Muscle of leg (tissue), 11 donors: Measurements from ENCODE around the gene HAPSTR1. TPM values are rescaled to one million over a fixed set of nuclear protein-coding genes. Genes with fewer than 3 reads are reported as not detected.
"Not testable (repeated sequence)": the region's sequence is repeated elsewhere in the genome, so short reads cannot be mapped to it uniquely, and the experiment has no call there.

Source experiments
- DNase-seq: peaks from one replicate; pipeline ENCODE4 v3.0.0; 2013
- H3K27ac ChIP-seq: one replicate; pipeline ENCODE4 v1.5.1; 2013; ENCODE audit warnings: mild to moderate bottlenecking, low read length, control low read depth
- H3K27me3 ChIP-seq: one replicate; pipeline ENCODE4 v1.6.1; 2013; ENCODE audit warnings: low read length; ENCODE audit not compliant: control insufficient read depth, insufficient read depth
- H3K36me3 ChIP-seq: one replicate; pipeline ENCODE4 v1.6.1; 2013; ENCODE audit warnings: low read length; ENCODE audit not compliant: control insufficient read depth, insufficient read depth
- H3K4me1 ChIP-seq: one replicate; pipeline ENCODE4 v1.6.1; 2013; ENCODE audit warnings: low read length; ENCODE audit not compliant: control insufficient read depth, insufficient read depth
- H3K4me3 ChIP-seq: one replicate; pipeline ENCODE4 v1.5.1; 2013; ENCODE audit warnings: low read length, control low read depth
- H3K9me3 ChIP-seq: replicated peaks from 2 replicates; pipeline ENCODE4 v1.6.1; 2013; ENCODE audit warnings: low read depth, low read length; ENCODE audit not compliant: control insufficient read depth
- WGBS: methylation state at CpG from one replicate; pipeline ENCODE4 v1.1.5; 2013; ENCODE audit warnings: missing lambda C conversion rate; ENCODE audit not compliant: insufficient coverage; 5-methylcytosine and 5-hydroxymethylcytosine counted together
- polyA plus RNA-seq, 8 donors: library from polyadenylated mRNA; unstranded; fragments of 120-200 nt; gene quantifications; one replicate each; pipeline versions ENCODE4 v1.2.1 to v1.2.3, GENCODE V29; 2013; ENCODE audit warnings: inconsistent platforms in 1 of 8, low replicate concordance in 1 of 8; ENCODE audit not compliant: insufficient read length in 8 of 8, insufficient read depth in 1 of 8
- total RNA-seq: library from RNA; stranded (reverse); fragments of 120-200 nt; gene quantifications from one replicate; pipeline ENCODE4 v1.2.4, GENCODE V29; 2013

Gene HAPSTR1
- total and polyA plus RNA-seq, 9 donors = 24.9 to 47.8 (median 31.8) TPM

DNA sequence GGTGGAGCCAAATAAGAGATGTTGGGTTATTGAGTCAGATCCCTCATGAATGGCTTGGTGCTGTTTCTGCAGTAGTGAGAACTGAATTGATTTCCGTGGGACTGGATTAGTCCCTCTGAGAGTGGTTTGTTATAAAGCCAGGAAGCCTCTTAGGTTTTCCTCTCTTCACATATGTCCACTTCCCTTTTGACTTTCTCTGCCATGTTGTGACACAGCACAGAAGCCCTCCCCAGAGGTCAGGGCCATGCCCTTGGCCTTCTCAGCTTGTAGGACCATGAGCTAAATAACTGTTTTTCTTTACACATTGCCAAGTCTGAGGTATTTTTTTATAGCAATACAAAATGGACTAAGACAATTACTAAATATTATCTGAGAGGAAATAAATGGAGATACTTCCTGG is 10.3 kb upstream of the HAPSTR1 start:
- no peak for DNase-seq
- peaks cover 3% of the 10 kb centered on the region for H3K9me3 ChIP-seq
- H3K27me3 ChIP-seq = no peaks in the 10 kb centered on the region
- no peaks in the 10 kb centered on the region for H3K4me1 ChIP-seq
- no peak overlapping the region for H3K4me3 ChIP-seq
- no peak overlapping the region for H3K27ac ChIP-seq
- no peaks in the 10 kb centered on the region for H3K36me3 ChIP-seq
- no CpG with 5 or more reads among the region's 1 CpG for WGBS

DNA sequence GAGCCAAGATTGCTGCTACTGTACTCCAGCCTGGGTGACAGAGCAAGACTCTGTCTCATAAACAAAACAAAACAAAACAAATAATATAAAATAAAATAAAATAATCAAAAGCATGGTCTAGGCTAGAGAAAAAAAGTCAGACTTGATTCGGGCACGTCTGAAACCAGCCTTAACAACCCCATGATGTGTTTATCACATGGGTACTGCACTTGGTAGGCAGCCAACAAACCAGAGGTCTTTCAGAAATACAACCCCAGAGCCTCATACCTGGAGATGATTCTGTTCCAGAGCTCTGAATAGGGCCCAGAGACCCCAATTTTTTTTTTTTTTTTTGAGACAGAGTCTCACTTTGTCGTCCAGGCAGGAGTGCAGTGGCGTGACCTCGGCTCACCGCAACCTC is 9.6 kb upstream of the HAPSTR1 start:
- Histone ChIP-seq H3K4me1 (no peaks in the 10 kb centered on the region), H3K9me3 (peaks cover 3% of the 10 kb centered on the region), H3K27ac (no peak overlapping the region), H3K27me3 (no peaks in the 10 kb centered on the region), H3K36me3 (no peaks in the 10 kb centered on the region), H3K4me3 (no peak overlapping the region)
- no peak for DNase-seq
- 92% methylated on average over 4 of the region's 6 CpGs for WGBS

DNA sequence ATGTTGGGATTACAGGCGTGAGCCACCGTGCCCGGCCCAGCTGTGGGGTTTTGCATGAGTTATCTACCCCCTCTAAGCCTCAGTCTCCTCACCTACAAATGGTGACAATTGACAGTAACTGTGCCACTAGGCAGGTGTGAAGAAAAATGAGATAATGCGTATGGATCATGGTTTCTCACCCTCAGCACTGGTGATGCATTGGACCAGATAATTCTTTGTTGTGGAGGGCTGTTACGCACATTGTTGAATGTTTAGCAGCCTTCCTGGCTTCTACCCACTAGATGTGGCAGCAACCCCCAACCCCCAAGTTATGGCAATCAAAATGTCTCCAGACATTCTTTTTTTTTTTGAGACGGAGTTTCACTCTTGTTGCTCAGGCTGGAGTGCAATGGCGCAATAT is 9.0 kb upstream of the HAPSTR1 start:
- no peaks in the 10 kb centered on the region for H3K4me1 ChIP-seq
- H3K27me3 ChIP-seq = no peaks in the 10 kb centered on the region
- H3K36me3 ChIP-seq = no peaks in the 10 kb centered on the region
- peaks cover 3% of the 10 kb centered on the region for H3K9me3 ChIP-seq
- no peak for DNase-seq
- 100% methylated on average over 1 of the region's 7 CpGs for WGBS
- H3K4me3 ChIP-seq = no peak overlapping the region
- H3K27ac ChIP-seq = no peak overlapping the region

DNA sequence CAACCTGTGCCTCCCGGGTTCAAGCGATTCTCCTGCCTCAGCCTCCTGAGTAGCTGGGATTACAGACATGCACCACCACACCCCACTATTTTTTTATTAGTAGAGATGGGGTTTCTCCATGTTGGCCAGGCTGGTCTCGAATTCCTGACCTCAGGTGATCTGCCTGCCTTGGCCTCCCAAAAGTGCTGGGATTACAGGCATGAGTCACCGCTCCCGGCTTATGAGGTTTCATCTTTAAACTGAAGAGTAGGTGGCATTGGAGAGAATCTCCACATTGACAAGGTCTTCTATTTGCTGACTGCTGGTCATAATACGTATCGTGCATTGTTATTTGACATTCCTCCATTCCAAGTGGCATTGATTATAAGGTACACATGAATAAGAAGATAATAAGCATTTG is 3.7 kb upstream of the HAPSTR1 start:
- not testable (repeated sequence) for H3K9me3 ChIP-seq, H3K4me1 ChIP-seq, H3K27me3 ChIP-seq, DNase-seq, H3K36me3 ChIP-seq, H3K4me3 ChIP-seq, H3K27ac ChIP-seq
- no CpG with 5 or more reads among the region's 7 CpGs for WGBS

DNA sequence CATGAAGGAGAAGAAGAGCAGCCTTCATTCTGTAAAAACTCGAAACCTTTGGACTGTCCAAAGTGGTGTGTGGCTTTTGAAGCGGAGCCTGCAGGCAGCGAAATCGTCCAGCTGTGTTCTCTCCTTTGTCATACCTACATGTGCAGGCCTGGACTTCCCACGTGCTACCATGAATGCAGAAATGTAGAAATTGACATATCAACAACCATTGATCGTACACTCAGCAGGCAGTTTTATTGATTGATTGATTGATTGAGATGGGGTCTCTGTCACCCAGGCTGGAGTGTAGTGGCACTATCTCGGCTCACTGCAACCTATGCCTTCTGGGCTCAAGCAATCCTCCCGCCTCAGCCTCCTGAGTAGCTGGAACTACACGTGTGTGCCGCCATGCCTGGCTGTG is 2.6 kb upstream of the HAPSTR1 start:
- WGBS = 100% methylated on average over 3 of the region's 10 CpGs
- Histone ChIP-seq H3K9me3 (no peaks in the 10 kb centered on the region), H3K4me1 (peaks cover 14% of the 10 kb centered on the region), H3K27ac (no peak overlapping the region), H3K27me3 (no peaks in the 10 kb centered on the region), H3K36me3 (no peaks in the 10 kb centered on the region), H3K4me3 (no peak overlapping the region)
- no peak for DNase-seq

DNA sequence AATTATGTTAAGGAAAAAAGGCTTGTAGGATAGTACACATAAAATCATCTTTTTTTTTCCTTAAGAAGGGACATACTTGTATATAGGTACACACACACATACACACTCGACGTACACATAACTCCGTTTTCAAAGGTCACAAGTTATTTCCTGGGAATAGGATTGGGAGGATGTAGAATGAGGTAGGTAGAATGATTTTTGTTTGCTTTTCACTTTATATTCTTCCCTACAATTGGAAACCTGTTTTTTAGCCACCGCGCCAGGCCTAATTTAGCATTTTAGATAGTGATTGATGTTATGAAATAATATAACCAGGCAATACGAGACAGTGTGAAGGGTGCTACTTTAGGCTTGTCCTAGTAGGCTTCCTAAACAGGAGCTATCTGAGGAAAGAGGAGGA is 1.8 kb upstream of the HAPSTR1 start:
- 44% methylated on average over 1 of the region's 6 CpGs for WGBS
- Histone ChIP-seq H3K27me3 (no peaks in the 10 kb centered on the region), H3K9me3 (no peaks in the 10 kb centered on the region), H3K27ac (no peak overlapping the region), H3K36me3 (peaks cover 3% of the 10 kb centered on the region), H3K4me1 (peaks cover 18% of the 10 kb centered on the region), H3K4me3 (no peak overlapping the region)
- no peak for DNase-seq

DNA sequence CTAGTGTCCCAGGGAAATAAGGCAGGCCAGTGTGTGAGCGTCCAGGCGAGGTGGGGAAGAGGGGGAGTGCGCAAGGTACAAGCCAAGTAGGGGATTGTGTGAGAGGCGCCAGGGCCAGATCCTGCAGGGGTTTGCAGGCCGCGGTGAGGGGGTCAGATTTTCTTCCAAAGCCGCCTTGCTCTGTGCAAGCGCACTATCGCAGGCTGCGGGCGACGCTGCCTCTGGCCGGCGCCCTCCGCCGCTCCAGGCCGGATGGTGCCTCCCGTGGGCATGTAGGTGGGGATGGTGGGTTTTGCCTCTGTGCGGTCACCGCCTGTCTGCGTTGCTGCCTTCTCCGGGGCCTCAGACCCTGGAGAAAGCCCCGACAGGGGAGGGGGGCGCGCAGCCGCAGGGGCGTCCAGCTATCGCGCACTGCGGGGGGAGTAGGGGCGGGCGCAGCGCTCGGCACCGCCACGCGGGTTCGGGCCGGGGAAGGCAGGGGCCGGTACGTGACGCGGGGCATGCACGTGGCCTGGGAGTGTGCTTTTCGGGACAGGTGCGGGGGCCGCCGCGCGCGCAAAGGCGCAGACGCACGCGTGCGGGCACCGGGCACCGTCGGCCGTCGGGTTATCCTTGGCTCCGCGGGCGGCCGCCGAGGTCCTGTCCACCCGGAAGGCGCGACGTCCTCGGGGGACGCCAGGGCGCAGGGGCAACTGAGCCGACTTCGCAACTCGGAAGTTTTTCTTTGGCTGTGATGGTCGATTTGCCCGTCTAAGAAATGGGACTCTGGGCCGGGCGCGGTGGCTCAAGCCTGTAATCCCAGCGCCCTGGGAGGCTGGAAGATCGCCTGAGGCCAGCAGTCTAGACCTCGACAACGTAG is 1.1 kb upstream of the HAPSTR1 start:
- peak overlapping the region; percentile 69 for H3K4me3 ChIP-seq
- WGBS = 3% methylated on average over 82 of the region's 85 CpGs
- H3K27ac ChIP-seq = peak overlapping the region; percentile 91
- peaks cover 4% of the 10 kb centered on the region for H3K36me3 ChIP-seq
- DNase-seq = peak; percentile 53
- H3K9me3 ChIP-seq = no peaks in the 10 kb centered on the region
- peaks cover 20% of the 10 kb centered on the region for H3K4me1 ChIP-seq
- no peaks in the 10 kb centered on the region for H3K27me3 ChIP-seq

DNA sequence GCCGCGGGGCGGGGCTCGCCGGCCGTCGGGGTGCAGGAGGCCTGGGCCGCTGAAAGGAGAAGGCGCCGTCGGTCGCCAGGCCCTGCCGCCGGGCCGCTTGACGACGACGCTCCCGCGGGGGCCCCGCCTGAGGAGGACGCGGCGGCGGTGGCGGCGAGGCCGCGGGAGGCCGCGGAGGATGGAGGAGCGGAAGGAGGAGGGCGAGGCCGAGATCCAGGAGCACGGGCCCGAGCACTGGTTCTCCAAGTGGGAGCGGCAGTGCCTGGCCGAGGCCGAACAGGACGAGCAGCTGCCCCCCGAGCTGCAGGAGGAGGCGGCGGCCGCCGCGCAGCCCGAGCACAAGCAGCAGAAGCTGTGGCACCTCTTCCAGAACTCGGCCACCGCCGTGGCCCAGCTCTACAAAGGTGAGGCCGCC is 430 bp downstream of the HAPSTR1 start:
- H3K27me3 ChIP-seq = no peaks in the 10 kb centered on the region
- peak overlapping the region; percentile 88 for H3K4me3 ChIP-seq
- H3K36me3 ChIP-seq = peaks cover 9% of the 10 kb centered on the region
- no peak for DNase-seq
- under 1% methylated on average over 51 of the region's 51 CpGs for WGBS
- H3K9me3 ChIP-seq = no peaks in the 10 kb centered on the region
- peak overlapping the region; percentile 95 for H3K27ac ChIP-seq
- H3K4me1 ChIP-seq = peaks cover 22% of the 10 kb centered on the region

DNA sequence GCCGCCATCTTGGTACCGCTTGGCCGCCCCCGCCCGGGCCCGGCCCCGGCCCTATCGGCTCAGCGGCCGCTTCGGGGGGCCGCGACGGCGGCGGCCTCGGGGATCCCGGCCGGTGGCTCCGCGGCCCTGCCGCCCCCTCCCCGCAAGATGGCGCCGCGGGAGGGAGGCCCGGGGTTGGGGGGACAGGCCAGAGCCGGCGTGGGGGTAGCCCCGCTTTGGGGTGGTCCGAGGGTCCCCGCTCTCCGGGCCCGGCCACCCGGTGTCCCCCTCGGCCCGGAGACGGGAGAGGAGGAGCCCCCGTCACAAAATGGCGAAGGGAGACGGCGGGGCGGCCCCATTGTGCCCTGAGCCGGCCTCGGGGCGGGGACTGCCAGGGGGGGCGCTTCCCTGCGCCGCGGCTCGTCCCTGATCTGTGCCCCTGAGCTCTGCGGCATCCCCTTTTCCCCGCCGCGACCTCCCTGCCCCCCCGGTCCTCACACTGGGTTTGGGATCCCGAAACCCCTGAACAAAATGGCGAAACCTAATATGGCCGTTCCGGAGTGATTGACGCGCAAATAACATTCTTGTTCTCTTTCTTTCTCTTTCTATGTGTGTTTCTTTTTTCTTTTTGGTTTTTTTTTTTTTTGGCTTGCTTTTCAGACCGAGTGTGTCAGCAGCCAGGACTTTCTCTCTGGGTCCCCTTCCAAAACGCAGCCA is 986 bp downstream of the HAPSTR1 start:
- peak; percentile 61 for DNase-seq
- H3K27ac ChIP-seq = peak overlapping the region; percentile 95
- H3K36me3 ChIP-seq = peaks cover 13% of the 10 kb centered on the region
- H3K9me3 ChIP-seq = no peaks in the 10 kb centered on the region
- no peaks in the 10 kb centered on the region for H3K27me3 ChIP-seq
- H3K4me3 ChIP-seq = peak overlapping the region; percentile 88
- WGBS = under 1% methylated on average over 41 of the region's 64 CpGs
- peaks cover 25% of the 10 kb centered on the region for H3K4me1 ChIP-seq

DNA sequence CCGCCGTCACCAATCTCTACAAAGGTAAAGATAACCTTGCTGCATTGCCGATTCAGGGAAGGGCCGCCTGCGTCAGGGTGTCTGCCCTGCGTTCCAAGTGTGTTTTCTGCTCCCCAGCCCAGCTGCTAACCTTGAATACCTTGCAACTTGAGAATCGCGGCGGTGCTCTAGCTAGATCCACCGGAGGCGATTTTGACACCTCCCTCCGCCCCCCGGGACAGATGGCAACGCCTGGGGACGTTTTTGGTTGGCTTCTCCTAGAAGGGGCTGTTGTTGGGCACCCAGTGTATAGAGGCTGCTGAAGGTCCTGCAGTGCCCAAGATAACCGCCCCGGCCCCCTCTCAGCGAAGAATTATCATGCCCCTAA is 1.5 kb downstream of the HAPSTR1 start:
- WGBS = 0% methylated on average over 13 of the region's 18 CpGs
- H3K9me3 ChIP-seq = no peaks in the 10 kb centered on the region
- peak overlapping the region; percentile 88 for H3K4me3 ChIP-seq
- H3K27ac ChIP-seq = peak overlapping the region; percentile 95
- H3K4me1 ChIP-seq = peaks cover 30% of the 10 kb centered on the region
- peak; percentile 48 for DNase-seq
- H3K27me3 ChIP-seq = no peaks in the 10 kb centered on the region
- peaks cover 17% of the 10 kb centered on the region for H3K36me3 ChIP-seq
